Liver (tissue), 9 donors: ENCODE results near the gene AQP5. TPM values are rescaled to one million over a fixed set of nuclear protein-coding genes. Genes with fewer than 3 reads are reported as not detected.

Experiments used
- DNase-seq: peaks from one replicate; pipeline ENCODE4 v3.0.0-alpha.2; 2017; ENCODE audit warnings: low spot score
- H3K27ac ChIP-seq, 2 donors: one replicate each; pipeline ENCODE4 v1.7.0; 2013; ENCODE audit warnings: inconsistent platforms in 2 of 2, low read length in 2 of 2, control low read depth in 1 of 2, low read depth in 1 of 2, mild to moderate bottlenecking in 1 of 2
- H3K27me3 ChIP-seq, 4 donors: one replicate each; pipeline versions ENCODE4 v1.6.1 to v1.7.0; 2013; ENCODE audit warnings: low read length in 3 of 4, inconsistent platforms in 1 of 4, mild to moderate bottlenecking in 1 of 4, moderate library complexity in 1 of 4; ENCODE audit not compliant: control insufficient read depth in 4 of 4, insufficient read depth in 4 of 4
- H3K36me3 ChIP-seq, 4 donors: one replicate each; pipeline versions ENCODE4 v1.6.1 to v1.7.0; 2013; ENCODE audit warnings: low read length in 3 of 4, mild to moderate bottlenecking in 3 of 4, low read depth in 1 of 4, moderate library complexity in 1 of 4; ENCODE audit not compliant: control insufficient read depth in 4 of 4, insufficient read depth in 3 of 4
- H3K4me1 ChIP-seq, 4 donors: one replicate each; pipeline versions ENCODE4 v1.6.1 to v1.7.0; 2013; ENCODE audit warnings: low read length in 3 of 4, mild to moderate bottlenecking in 3 of 4, moderate library complexity in 1 of 4; ENCODE audit not compliant: control insufficient read depth in 4 of 4, insufficient read depth in 4 of 4
- H3K4me3 ChIP-seq, 3 donors: one replicate each; pipeline versions ENCODE4 v1.6.1 to v1.7.0; 2013; ENCODE audit warnings: low read length in 3 of 3, control low read depth in 1 of 3, low read depth in 1 of 3, mild to moderate bottlenecking in 1 of 3
- H3K9ac ChIP-seq, 2 donors: one replicate each; pipeline ENCODE4 v1.7.0; 2013; ENCODE audit warnings: low read length in 2 of 2, mild to moderate bottlenecking in 2 of 2, moderate library complexity in 2 of 2, control low read depth in 1 of 2, low read depth in 1 of 2
- H3K9me3 ChIP-seq, 4 donors: one replicate each; pipeline versions ENCODE4 v1.6.1 to v1.7.0; 2013; ENCODE audit warnings: low read length in 3 of 4; ENCODE audit not compliant: control insufficient read depth in 4 of 4
- ATF3 ChIP-seq: IDR thresholded peaks from 2 replicates; pipeline ENCODE4 v1.6.1; 2016; ENCODE audit warnings: antibody characterized with exemption
- CTCF ChIP-seq: fragments of 150-350 bp; IDR thresholded peaks from 2 replicates; pipeline ENCODE4 v1.5.1; 2017; ENCODE audit warnings: improper control_type of control experiment, low read depth, low read length; ENCODE audit not compliant: missing input control
- EGR1 ChIP-seq, 2 donors: IDR thresholded peaks; 2 replicates each; pipeline ENCODE4 v1.6.1; 2016 to 2018; ENCODE audit warnings: antibody characterized with exemption in 2 of 2, low read depth in 2 of 2
- FOXA1 ChIP-seq: IDR thresholded peaks from 2 replicates; pipeline ENCODE4 v1.6.1; 2016; ENCODE audit warnings: antibody characterized with exemption
- FOXA2 ChIP-seq: IDR thresholded peaks from 2 replicates; pipeline ENCODE4 v1.6.1; 2016; ENCODE audit warnings: antibody characterized with exemption
- GABPA ChIP-seq, 2 donors: IDR thresholded peaks in 1 of 2; conservative IDR thresholded peaks in 1 of 2; 2 replicates each; pipeline ENCODE4 v1.6.1; 2016; ENCODE audit warnings: antibody characterized with exemption in 2 of 2, mild to moderate bottlenecking in 1 of 2, moderate library complexity in 1 of 2
- HNF4A ChIP-seq, 2 donors: conservative IDR thresholded peaks; 2 replicates each; pipeline ENCODE4 v1.6.1; 2016; ENCODE audit warnings: antibody characterized with exemption in 2 of 2, mild to moderate bottlenecking in 2 of 2
- HNF4G ChIP-seq: IDR thresholded peaks from 2 replicates; pipeline ENCODE4 v1.6.1; 2016; ENCODE audit warnings: antibody characterized with exemption
- JUND ChIP-seq, 2 donors: IDR thresholded peaks; 2 replicates each; pipeline ENCODE4 v1.6.1; 2016; ENCODE audit warnings: antibody characterized with exemption in 2 of 2
- MAX ChIP-seq: IDR thresholded peaks from 2 replicates; pipeline ENCODE4 v1.6.1; 2016; ENCODE audit warnings: antibody characterized with exemption
- NR2F2 ChIP-seq: IDR thresholded peaks from 2 replicates; pipeline ENCODE4 v1.6.1; 2016; ENCODE audit warnings: antibody characterized with exemption
- RAD21 ChIP-seq, 2 donors: IDR thresholded peaks; 2 replicates each; pipeline ENCODE4 v1.6.1; 2016; ENCODE audit warnings: antibody characterized with exemption in 2 of 2, mild to moderate bottlenecking in 2 of 2
- REST ChIP-seq: IDR thresholded peaks from 2 replicates; pipeline ENCODE4 v1.6.1; 2016; ENCODE audit warnings: antibody characterized with exemption, mild to moderate bottlenecking
- RXRA ChIP-seq, 2 donors: IDR thresholded peaks; 2 replicates each; pipeline ENCODE4 v1.6.1; 2017 to 2018; ENCODE audit warnings: antibody characterized with exemption in 2 of 2, mild to moderate bottlenecking in 1 of 2
- SP1 ChIP-seq: IDR thresholded peaks from 2 replicates; pipeline ENCODE4 v1.6.1; 2018; ENCODE audit warnings: antibody characterized with exemption, mild to moderate bottlenecking
- TAF1 ChIP-seq: conservative IDR thresholded peaks from 2 replicates; pipeline ENCODE4 v1.6.1; 2016; ENCODE audit warnings: antibody characterized with exemption, mild to moderate bottlenecking
- YY1 ChIP-seq: IDR thresholded peaks from 2 replicates; pipeline ENCODE4 v1.6.1; 2016; ENCODE audit warnings: antibody characterized with exemption, mild to moderate bottlenecking
- WGBS: extraction: QIAGEN DNeasy Blood & Tissue Kit; methylation state at CpG from one replicate; pipeline ENCODE4 v1.1.7; 2013; 5-methylcytosine and 5-hydroxymethylcytosine counted together
- polyA plus RNA-seq, 2 donors: library from polyadenylated mRNA; stranded (reverse) in 1 of 2; unstranded in 1 of 2; fragments of 200-250 nt in 1 of 2; fragments of >200 nt in 1 of 2; fragmentation: Nextera tagmentation in 1 of 2; extraction: Ambion mirVana in 1 of 2; gene quantifications; one replicate each; pipeline versions ENCODE4 v1.2.1 to v1.2.3, GENCODE V29; 2013 to 2015
- total RNA-seq, 2 donors: library from RNA; depleted of rRNA; stranded (reverse); fragments of >200 nt; gene quantifications; one replicate each; pipeline ENCODE4 v1.2.3, GENCODE V29; 2014
- donor health status: healthy.
- donor health status: healthy.
- donor health status: healthy.
- donor health status: healthy.
- donor health status: healthy.

Gene AQP5
- total and polyA plus RNA-seq, 4 donors = not detected

GRCh38 chr12:49968471-49968870 lies 6.8 kb downstream of the AQP5 start (continued):
- TF ChIP-seq CTCF = no peak

GRCh38 chr12:49969027-49969426 lies 7.4 kb downstream of the AQP5 start:
- Histone ChIP-seq H3K27ac (no peak overlapping the region), H3K27me3 (no peaks in the 10 kb centered on the region), H3K4me3 (no peak overlapping the region), H3K36me3 (no peaks in the 10 kb centered on the region), H3K9ac (no peak overlapping the region), H3K9me3 (no peaks in the 10 kb centered on the region), H3K4me1 (peaks cover 7 to 39% (median 23%) of the 10 kb centered on the region in 4 donors)
- no peak for TF ChIP-seq ATF3
- DNase-seq = no peak
- 91% methylated on average over 5 of the region's 5 CpGs for WGBS

- Histone ChIP-seq H3K4me3 (no peak overlapping the region), H3K27me3 (no peaks in the 10 kb centered on the region), H3K9ac (no peak overlapping the region), H3K9me3 (no peaks in the 10 kb centered on the region), H3K4me1 (peaks cover 8 to 39% (median 25%) of the 10 kb centered on the region in 4 donors), H3K36me3 (no peaks in the 10 kb centered on the region), H3K27ac (no peak overlapping the region)
- no peak for DNase-seq
- WGBS = 91% methylated on average over 12 of the region's 12 CpGs
- TF ChIP-seq RXRA (IDR thresholded peaks at IDR 0.05) = no peak
- TF ChIP-seq FOXA2 = no peak
- no peak for TF ChIP-seq REST
- no peak for TF ChIP-seq TAF1
- TF ChIP-seq ATF3 = no peak
- no peak for TF ChIP-seq NR2F2
- TF ChIP-seq CTCF = no peak
- TF ChIP-seq MAX = no peak
- no peak for TF ChIP-seq SP1
- TF ChIP-seq EGR1 (IDR thresholded peaks at IDR 0.05; ENCODE audit: low read depth in 2 of 2) = no peak
- TF ChIP-seq FOXA1 = no peak
- TF ChIP-seq JUND (IDR thresholded peaks at IDR 0.05) = no peak
- no peak for TF ChIP-seq HNF4A (conservative IDR thresholded peaks at IDR 0.05)
- no peak for TF ChIP-seq GABPA (IDR thresholded peaks at IDR 0.05 in 1 of 2, conservative IDR thresholded peaks at IDR 0.05 in 1 of 2)
- no peak for TF ChIP-seq RAD21 (IDR thresholded peaks at IDR 0.05)
- no peak for TF ChIP-seq YY1
- TF ChIP-seq HNF4G = no peak
These were observed 8.2 kb downstream of the AQP5 start for GRCh38 chr12:49969651-49970429.
